B cell (primary cell): ENCODE measurements around the gene ARHGAP22. TPM values are rescaled to one million over a fixed set of nuclear protein-coding genes. Genes with fewer than 3 reads are reported as not detected.

ENCODE experiments used
- ATAC-seq: fragments of 200-7000 bp; cut with Tn5 transposase; one replicate; pipeline ENCODE4 v1.10.0; 2021; ENCODE audit warnings: low read depth, mild to moderate bottlenecking, moderate number of reproducible peaks, moderate library complexity
- CTCF ChIA-PET: fragments of 350-600 bp; sonication (Branson Sonifier 250); formaldehyde crosslinking; loops from one replicate; lab custom pipeline; 2021; ENCODE audit warnings: antibody characterized with exemption, inconsistent platforms; lab: Charles Lee
- POLR2A ChIA-PET: fragments of 350-600 bp; sonication (Branson Sonifier 250); formaldehyde crosslinking; loops from one replicate; lab custom pipeline; 2021; ENCODE audit warnings: antibody characterized with exemption; lab: Charles Lee
- DNase-seq: peaks from one replicate; pipeline ENCODE4 v3.0.0; 2013
- H2AFZ ChIP-seq: 2 replicates; pipeline ENCODE4 v1.6.1; 2012; ENCODE audit warnings: mild to moderate bottlenecking, low read depth, low read length; ENCODE audit not compliant: insufficient read depth, poor library complexity, severe bottlenecking
- H3K27ac ChIP-seq, 2 donors: 1 replicate in 1 of 2; 2 replicates in 1 of 2; pipeline ENCODE4 v1.5.1; 2012 to 2013; ENCODE audit warnings: low read length in 2 of 2, mild to moderate bottlenecking in 2 of 2, moderate library complexity in 1 of 2
- H3K27me3 ChIP-seq, 4 experiments: fragments of 200-600 bp in 1 of 4; sonication (generic) in 1 of 4; replicated peaks in 1 of 4; 1 replicate in 2 of 4; 2 replicates in 2 of 4; pipeline versions ENCODE4 v1.6.1 to v1.7.0; 2013 to 2016; ENCODE audit warnings: low read length in 3 of 4, mild to moderate bottlenecking in 2 of 4, mixed read lengths in 1 of 4, moderate library complexity in 1 of 4; ENCODE audit not compliant: insufficient read depth in 4 of 4, control insufficient read depth in 3 of 4; ENCODE audit errors: control extremely low read depth in 1 of 4
- H3K36me3 ChIP-seq, 2 experiments: replicated peaks in 1 of 2; 1 replicate in 1 of 2; 2 replicates in 1 of 2; pipeline versions ENCODE4 v1.6.1 to v1.7.1; 2013; ENCODE audit warnings: low read length in 1 of 2; ENCODE audit not compliant: insufficient read depth in 2 of 2, control insufficient read depth in 1 of 2; ENCODE audit errors: control extremely low read depth in 1 of 2, extremely low read depth in 1 of 2
- H3K4me1 ChIP-seq, 2 donors: fragments of 200-600 bp in 1 of 2; sonication (generic) in 1 of 2; 1 replicate in 1 of 2; 2 replicates in 1 of 2; pipeline versions ENCODE4 v1.5.1 to v1.6.1; 2013 to 2017; ENCODE audit warnings: low read length in 2 of 2; ENCODE audit not compliant: control insufficient read depth in 2 of 2, insufficient read depth in 2 of 2
- H3K4me2 ChIP-seq: replicated peaks from 2 replicates; pipeline ENCODE3; 2012; ENCODE audit warnings: mild to moderate bottlenecking, low read depth, low read length; ENCODE audit not compliant: poor library complexity, severe bottlenecking
- H3K4me3 ChIP-seq, 5 experiments: fragments of 200-600 bp in 1 of 5; sonication (generic) in 1 of 5; 1 replicate in 3 of 5; 2 replicates in 2 of 5; pipeline versions ENCODE4 v1.5.1 to v1.7.0; 2011 to 2016; ENCODE audit warnings: low read length in 4 of 5, mild to moderate bottlenecking in 4 of 5, low read depth in 2 of 5, control low read depth in 1 of 5, moderate library complexity in 1 of 5; ENCODE audit not compliant: insufficient read depth in 1 of 5; ENCODE audit errors: control extremely low read depth in 1 of 5, extremely low read depth in 1 of 5
- H3K79me2 ChIP-seq: fragments of 200-600 bp; sonication (generic); one replicate; pipeline ENCODE4 v1.6.0; 2016; ENCODE audit warnings: low read length; ENCODE audit not compliant: control insufficient read depth, insufficient read depth
- H3K9ac ChIP-seq: fragments of 200-600 bp; sonication (generic); 2 replicates; pipeline ENCODE4 v1.6.1; 2017; ENCODE audit warnings: mild to moderate bottlenecking, low read length, moderate library complexity
- H3K9me3 ChIP-seq, 3 donors: one replicate each; pipeline versions ENCODE4 v1.6.1 to v1.7.1; 2013; ENCODE audit warnings: low read length in 2 of 3; ENCODE audit not compliant: control insufficient read depth in 2 of 3, insufficient read depth in 1 of 3; ENCODE audit errors: control extremely low read depth in 1 of 3
- H4K20me1 ChIP-seq: 2 replicates; pipeline ENCODE4 v1.6.0; 2012; ENCODE audit warnings: mild to moderate bottlenecking, low read length; ENCODE audit not compliant: insufficient read depth, control insufficient read depth, poor library complexity, severe bottlenecking
- H3K27ac Mint-ChIP-seq: one replicate; pipeline ENCODE4 v1.8.0; 2021; ENCODE audit warnings: mixed read lengths
- H3K27me3 Mint-ChIP-seq: one replicate; pipeline ENCODE4 v1.8.0; 2021; ENCODE audit warnings: mixed read lengths
- H3K4me1 Mint-ChIP-seq: one replicate; pipeline ENCODE4 v1.8.0; 2021; ENCODE audit warnings: mixed read lengths
- H3K4me3 Mint-ChIP-seq: one replicate; pipeline ENCODE4 v1.8.0; 2021; ENCODE audit warnings: mixed read lengths
- H3K9me3 Mint-ChIP-seq: one replicate; pipeline ENCODE4 v1.8.0; 2022; ENCODE audit warnings: mixed read lengths; ENCODE audit not compliant: insufficient read depth
- EZH2 ChIP-seq: IDR thresholded peaks from 2 replicates; pipeline ENCODE4 v1.6.1; 2012; ENCODE audit warnings: borderline replicate concordance, low read depth, mild to moderate bottlenecking, moderate library complexity, low read length; ENCODE audit not compliant: insufficient read depth, poor library complexity, severe bottlenecking
- WGBS: methylation state at CpG from one replicate; pipeline ENCODE4 v1.1.5; 2013; ENCODE audit warnings: missing lambda C conversion rate; ENCODE audit not compliant: insufficient coverage; 5-methylcytosine and 5-hydroxymethylcytosine counted together
- intact Hi-C: fragments of 100-400 bp; cut with micrococcal nuclease; formaldehyde crosslinking; loops from one replicate; pipeline ENCODE4 v1.10.0; 2022
- polyA plus RNA-seq: library from polyadenylated mRNA; depleted of rRNA; stranded (reverse); fragments of >200 nt; gene quantifications from 2 replicates; pipeline ENCODE4 v1.2.3, GENCODE V29; 2012
- total RNA-seq, 2 donors: library from RNA; stranded (reverse); fragments of 120-200 nt in 1 of 2; gene quantifications; 1 replicate in 1 of 2; 2 replicates in 1 of 2; pipeline versions ENCODE4 v1.2.3 to v1.2.4, GENCODE V29; 2013 to 2022
- TF ChIP-seq, protein P1 (sequence below): fragments of 200-600 bp; IDR thresholded peaks from one replicate; pipeline ENCODE4 v1.8.0; 2022; ENCODE audit warnings: antibody characterized with exemption, mild to moderate bottlenecking

The ARHGAP22 gene
- total and polyA plus RNA-seq, 2 donors (not counting 1 experiment from before 2014, with no cell fraction given), result 1.9 to 2.0 TPM

DNA sequence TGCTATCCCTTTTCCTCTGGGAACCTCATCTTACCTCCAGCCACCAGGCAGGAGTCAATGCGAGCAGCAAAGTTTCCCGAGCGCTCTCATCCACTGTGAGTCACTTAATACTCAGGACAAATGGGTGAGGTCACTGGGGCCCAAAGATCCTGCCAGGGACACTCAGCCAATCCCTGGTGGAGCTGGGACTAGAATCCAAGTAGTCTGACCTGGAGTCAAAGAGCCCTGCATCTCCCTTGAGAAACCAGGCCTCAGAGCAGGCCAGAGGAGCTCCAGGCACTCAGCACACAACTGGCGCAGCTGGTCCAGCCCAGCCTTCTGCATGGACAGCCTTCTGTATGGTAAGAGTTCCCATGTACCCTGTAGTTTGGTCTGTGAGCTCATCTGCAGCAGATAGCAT, 156.1 kb downstream of the ARHGAP22 start:
- H3K9ac ChIP-seq, result no peak overlapping the region
- no peak overlapping the region for H3K4me3 Mint-ChIP-seq
- TF ChIP-seq EZH2, result no peak
- TF ChIP-seq, protein P1, sequence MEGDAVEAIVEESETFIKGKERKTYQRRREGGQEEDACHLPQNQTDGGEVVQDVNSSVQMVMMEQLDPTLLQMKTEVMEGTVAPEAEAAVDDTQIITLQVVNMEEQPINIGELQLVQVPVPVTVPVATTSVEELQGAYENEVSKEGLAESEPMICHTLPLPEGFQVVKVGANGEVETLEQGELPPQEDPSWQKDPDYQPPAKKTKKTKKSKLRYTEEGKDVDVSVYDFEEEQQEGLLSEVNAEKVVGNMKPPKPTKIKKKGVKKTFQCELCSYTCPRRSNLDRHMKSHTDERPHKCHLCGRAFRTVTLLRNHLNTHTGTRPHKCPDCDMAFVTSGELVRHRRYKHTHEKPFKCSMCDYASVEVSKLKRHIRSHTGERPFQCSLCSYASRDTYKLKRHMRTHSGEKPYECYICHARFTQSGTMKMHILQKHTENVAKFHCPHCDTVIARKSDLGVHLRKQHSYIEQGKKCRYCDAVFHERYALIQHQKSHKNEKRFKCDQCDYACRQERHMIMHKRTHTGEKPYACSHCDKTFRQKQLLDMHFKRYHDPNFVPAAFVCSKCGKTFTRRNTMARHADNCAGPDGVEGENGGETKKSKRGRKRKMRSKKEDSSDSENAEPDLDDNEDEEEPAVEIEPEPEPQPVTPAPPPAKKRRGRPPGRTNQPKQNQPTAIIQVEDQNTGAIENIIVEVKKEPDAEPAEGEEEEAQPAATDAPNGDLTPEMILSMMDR, result no peak
- H4K20me1 ChIP-seq, result no peaks in the 10 kb centered on the region
- H3K79me2 ChIP-seq, result no peaks in the 10 kb centered on the region
- 95% methylated on average over 4 of the region's 4 CpGs for WGBS
- H3K36me3 ChIP-seq, result no peaks in the 10 kb centered on the region
- no peaks in the 10 kb centered on the region for H3K27me3 ChIP-seq
- H3K4me3 ChIP-seq, result no peak overlapping the region
- H3K27ac Mint-ChIP-seq, result no peak overlapping the region
- peaks cover 5% of the 10 kb centered on the region for H3K27me3 Mint-ChIP-seq
- no peak overlapping the region for H2AFZ ChIP-seq
- no peaks in the 10 kb centered on the region for H3K9me3 Mint-ChIP-seq
- intact Hi-C loops, result no loop called here
- no peak overlapping the region for H3K4me2 ChIP-seq
- H3K27ac ChIP-seq, result no peak overlapping the region
- no peaks in the 10 kb centered on the region for H3K9me3 ChIP-seq
- DNase-seq (no peak), ATAC-seq (no peak)
- CTCF ChIA-PET, result interaction anchor here (0.8 kb wide), 1 partner anchor 47 kb away, joined by 3 read pairs; no protein-coding TSS in a partner anchor
- H3K4me1 ChIP-seq, result no peaks in the 10 kb centered on the region
- POLR2A ChIA-PET, result no interaction called here
- no peaks in the 10 kb centered on the region for H3K4me1 Mint-ChIP-seq

GRCh38 chr10:48447356-48448215, 157.3 kb downstream of the ARHGAP22 start:
- H3K4me3 ChIP-seq, result no peak overlapping the region
- no peaks in the 10 kb centered on the region for H3K79me2 ChIP-seq
- no peaks in the 10 kb centered on the region for H4K20me1 ChIP-seq
- no peaks in the 10 kb centered on the region for H3K4me1 ChIP-seq
- DNase-seq (no peak), ATAC-seq (no peak)
- H3K36me3 ChIP-seq, result no peaks in the 10 kb centered on the region
- intact Hi-C loops, result no loop called here
- ChIA-PET CTCF (no interaction called here), POLR2A (no interaction called here)
- no peaks in the 10 kb centered on the region for H3K27me3 ChIP-seq
- TF ChIP-seq, protein P1, result no peak
- TF ChIP-seq EZH2, result no peak
- Mint-ChIP-seq H3K27ac (no peak overlapping the region), H3K27me3 (peaks cover 5% of the 10 kb centered on the region), H3K4me1 (no peaks in the 10 kb centered on the region), H3K4me3 (no peak overlapping the region), H3K9me3 (no peaks in the 10 kb centered on the region)
- no peaks in the 10 kb centered on the region for H3K9me3 ChIP-seq
- H3K9ac ChIP-seq, result no peak overlapping the region
- WGBS, result 88% methylated on average over 11 of the region's 11 CpGs
- no peak overlapping the region for H3K27ac ChIP-seq
- no peak overlapping the region for H3K4me2 ChIP-seq
- H2AFZ ChIP-seq, result no peak overlapping the region
